Fibroblast of mammary gland (primary cell): ENCODE measurements around the gene GRAMD2B.
"Not testable (repeated sequence)": the region's sequence is repeated elsewhere in the genome, so short reads cannot be mapped to it uniquely, and the experiment has no call there.

Experiments used
- DNase-seq: peaks from one replicate; pipeline ENCODE4 v3.0.0-alpha.2; 2010; ENCODE audit warnings: low read depth
- H3K4me3 ChIP-seq: 2 replicates; pipeline ENCODE4 v1.5.1; 2011; ENCODE audit warnings: low read depth, mild to moderate bottlenecking, low read length, moderate library complexity; ENCODE audit not compliant: control insufficient read depth
- CTCF ChIP-seq: conservative IDR thresholded peaks from 2 replicates; pipeline ENCODE4 v1.5.1; 2011; ENCODE audit warnings: low read depth, low read length, inconsistent platforms; ENCODE audit not compliant: control insufficient read depth, insufficient read depth

GRAMD2B gene

GRCh38 chr5:126516133-126516532, 92.9 kb downstream of the GRAMD2B start:
- peak; percentile 52 for DNase-seq
- no peak overlapping the region for H3K4me3 ChIP-seq
- TF ChIP-seq CTCF: no peak

- TF ChIP-seq CTCF: no peak
- H3K4me3 ChIP-seq: no peak overlapping the region
- no peak for DNase-seq
Observed at GRCh38 chr5:126516852-126517251, 93.6 kb downstream of the GRAMD2B start.

DNA sequence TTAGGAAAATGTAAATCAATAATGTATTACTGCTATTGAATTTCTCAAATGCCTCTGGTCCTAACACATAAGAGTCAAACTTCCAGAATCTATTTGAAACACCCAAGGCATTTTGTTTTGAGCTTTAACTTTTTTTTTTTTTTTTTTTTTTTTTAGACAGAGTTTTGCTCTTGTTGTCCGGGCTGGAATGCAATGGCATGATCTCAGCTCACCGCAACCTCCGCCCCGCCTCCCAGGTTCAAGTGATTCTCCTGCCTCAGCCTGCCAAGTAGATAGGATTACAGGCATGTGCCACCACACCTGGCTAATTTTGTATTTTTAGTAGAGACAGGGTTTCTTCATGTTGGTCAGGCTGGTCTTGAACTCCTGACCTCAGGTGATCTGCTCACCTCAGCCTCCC, 96.0 kb downstream of the GRAMD2B start:
- H3K4me3 ChIP-seq: not testable (repeated sequence)
- DNase-seq: peak; percentile 57

- no peak overlapping the region for H3K4me3 ChIP-seq
- DNase-seq: peak; percentile 40
- TF ChIP-seq CTCF: no peak
Observed at GRCh38 chr5:126519637-126520592, 96.7 kb downstream of the GRAMD2B start.

DNA sequence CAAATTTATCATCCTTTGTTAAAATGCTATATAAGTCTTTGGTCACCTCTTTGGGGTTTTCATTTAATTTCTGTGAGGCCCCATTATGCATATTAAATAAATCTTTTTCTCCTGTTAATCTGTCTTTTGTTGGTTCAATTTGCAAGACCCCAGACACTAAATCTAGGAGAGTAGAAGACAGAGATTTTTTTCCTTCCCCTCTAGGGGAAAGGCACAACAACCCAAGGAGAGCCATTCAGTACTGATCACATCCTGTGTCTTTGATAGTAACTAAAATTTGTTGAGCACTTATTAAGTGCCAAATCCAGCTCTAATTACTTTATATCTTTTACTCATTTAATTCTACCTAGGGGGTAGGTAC, 97.4 kb downstream of the GRAMD2B start:
- TF ChIP-seq CTCF: no peak
- no peak overlapping the region for H3K4me3 ChIP-seq
- no peak for DNase-seq

GRCh38 chr5:126521130-126521529, 97.9 kb downstream of the GRAMD2B start:
- no peak overlapping the region for H3K4me3 ChIP-seq
- no peak for TF ChIP-seq CTCF
- DNase-seq: no peak

DNA sequence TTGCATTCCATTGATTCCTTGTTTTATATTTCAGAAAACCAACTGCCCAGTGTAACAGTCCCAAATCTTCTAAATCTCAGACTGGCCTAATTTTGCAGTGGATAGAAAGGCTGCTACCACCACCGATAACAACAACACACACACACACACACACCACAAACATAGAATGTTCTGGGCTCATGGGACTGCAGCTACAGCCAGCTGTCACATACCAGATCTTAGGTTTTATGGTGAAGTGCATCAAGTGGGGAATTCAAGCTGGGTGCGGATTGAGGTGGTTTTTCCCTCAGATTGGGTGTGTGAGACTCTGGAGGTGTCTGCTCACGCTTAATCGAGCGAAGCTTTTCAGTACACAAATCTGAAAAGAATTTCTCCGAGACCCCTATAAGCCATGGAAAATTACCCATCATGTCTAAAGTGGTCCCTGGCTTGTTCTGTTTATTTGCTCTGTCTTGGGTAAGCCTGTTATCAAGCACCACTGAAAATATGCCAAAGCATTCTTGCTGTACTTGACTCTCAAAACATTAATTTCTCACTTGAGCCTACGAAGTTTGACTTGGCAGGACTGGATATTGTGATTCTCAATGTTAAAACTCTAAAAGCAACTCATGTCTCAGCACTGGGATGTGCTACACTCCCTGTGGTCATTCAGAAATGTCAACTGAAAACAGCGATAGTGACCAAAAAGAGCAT, 100.8 kb downstream of the GRAMD2B start:
- no peak for DNase-seq
- H3K4me3 ChIP-seq: no peak overlapping the region
- TF ChIP-seq CTCF: no peak
